ENCODE results near the gene TANGO2. TPM values are rescaled to one million over a fixed set of nuclear protein-coding genes. Genes with fewer than 3 reads are reported as not detected.

TANGO2 gene
- total RNA-seq, 4 donors from 2014 or later: 12.4 to 36.1 (median 19.8) TPM

- TF ChIP-seq CTCF (IDR thresholded peaks at IDR 0.05) (no peak), POLR2A (IDR thresholded peaks at IDR 0.05) (no peak)
- 76 to 86% methylated on average over 6 to 7 of the region's 7 CpGs for WGBS, 2 donors
- no peak overlapping the region for H3K4me3 ChIP-seq (ENCODE audit: low read depth, poor library complexity, severe bottlenecking)
- intact Hi-C loops (cut with DNase I; ENCODE audit: low total_unique reads): no loop called here
- no peak for DNase-seq (ENCODE audit: low spot score in 2 of 2)
Observed at GRCh38 chr22:20040327-20041200, 19.7 kb downstream of the TANGO2 start.

GRCh38 chr22:20043057-20043996 lies 22.4 kb downstream of the TANGO2 start:
- intact Hi-C loops (cut with DNase I; ENCODE audit: low total_unique reads): no loop called here
- H3K4me3 ChIP-seq (ENCODE audit: low read depth, poor library complexity, severe bottlenecking): no peak overlapping the region
- 95% methylated on average over 25 to 26 of the region's 26 CpGs for WGBS, 2 donors
- no peak for DNase-seq (ENCODE audit: low spot score in 2 of 2)
- TF ChIP-seq POLR2A (IDR thresholded peaks at IDR 0.05) (no peak), CTCF (IDR thresholded peaks at IDR 0.05) (no peak)

GRCh38 chr22:20043997-20044342 lies 23.1 kb downstream of the TANGO2 start:
- DNase-seq (ENCODE audit: low spot score in 2 of 2): no peak
- TF ChIP-seq CTCF (IDR thresholded peaks at IDR 0.05): no peak
- TF ChIP-seq POLR2A (IDR thresholded peaks at IDR 0.05): no peak
- intact Hi-C loops (cut with DNase I; ENCODE audit: low total_unique reads): no loop called here
- no peak overlapping the region for H3K4me3 ChIP-seq (ENCODE audit: low read depth, poor library complexity, severe bottlenecking)
- 56 to 77% methylated on average over 2 to 5 of the region's 7 CpGs for WGBS, 2 donors

GRCh38 chr22:20044495-20045151 lies 23.7 kb downstream of the TANGO2 start:
- intact Hi-C loops (cut with DNase I; ENCODE audit: low total_unique reads): no loop called here
- no peak for TF ChIP-seq CTCF (IDR thresholded peaks at IDR 0.05)
- no peak for TF ChIP-seq POLR2A (IDR thresholded peaks at IDR 0.05)
- no peak for DNase-seq (ENCODE audit: low spot score in 2 of 2)
- H3K4me3 ChIP-seq (ENCODE audit: low read depth, poor library complexity, severe bottlenecking): no peak overlapping the region
- 92 to 97% methylated on average over 10 of the region's 10 CpGs for WGBS, 2 donors

GRCh38 chr22:20046730-20047129 lies 25.8 kb downstream of the TANGO2 start:
- no peak for TF ChIP-seq POLR2A (IDR thresholded peaks at IDR 0.05)
- TF ChIP-seq CTCF (IDR thresholded peaks at IDR 0.05): no peak
- no peak overlapping the region for H3K4me3 ChIP-seq (ENCODE audit: low read depth, poor library complexity, severe bottlenecking)
- intact Hi-C loops (cut with DNase I; ENCODE audit: low total_unique reads): no loop called here
- no peak for DNase-seq (ENCODE audit: low spot score in 2 of 2)
- WGBS, 2 donors: 81 to 90% methylated on average over 4 of the region's 4 CpGs

Data from lower leg skin (tissue), 4 donors.